Tibial nerve (tissue), 4 donors: ENCODE data around the gene EPSTI1. TPM values are rescaled to one million over a fixed set of nuclear protein-coding genes. Genes with fewer than 3 reads are reported as not detected.

Source experiments
- DNase-seq, 2 donors: peaks; one replicate each; pipeline ENCODE4 v3.0.0-alpha.2; 2019; ENCODE audit warnings: low spot score in 2 of 2
- H3K27ac ChIP-seq, 4 donors: fragments of 200-600 bp; sonication (generic) in 3 of 4; one replicate each; pipeline ENCODE4 v1.5.1; 2017 to 2019; ENCODE audit warnings: mild to moderate bottlenecking in 1 of 4
- H3K27me3 ChIP-seq, 2 donors: fragments of 200-600 bp; sonication (generic) in 1 of 2; one replicate each; pipeline versions ENCODE4 v1.5.1 to v1.6.0; 2017 to 2019
- H3K36me3 ChIP-seq, 3 donors: fragments of 200-600 bp; sonication (generic); one replicate each; pipeline ENCODE4 v1.5.1; 2018 to 2019
- H3K4me1 ChIP-seq, 4 donors: fragments of 200-600 bp; sonication (generic) in 3 of 4; one replicate each; pipeline ENCODE4 v1.5.1; 2017 to 2019
- H3K4me3 ChIP-seq, 4 donors: fragments of 200-600 bp; sonication (generic) in 3 of 4; one replicate each; pipeline ENCODE4 v1.5.1; 2017 to 2019; ENCODE audit warnings: mild to moderate bottlenecking in 1 of 4, moderate library complexity in 1 of 4
- H3K9me3 ChIP-seq, 4 donors: fragments of 200-600 bp; sonication (generic) in 3 of 4; one replicate each; pipeline ENCODE4 v1.5.1; 2017 to 2019
- CTCF ChIP-seq, 5 experiments: fragments of 200-600 bp in 3 of 5; fragments of 450-650 bp in 2 of 5; sonication (generic) in 3 of 5; IDR thresholded peaks; one replicate each; pipeline ENCODE4 v1.5.1; 2016 to 2019; ENCODE audit warnings: antibody characterized with exemption in 5 of 5, mild to moderate bottlenecking in 3 of 5, moderate library complexity in 2 of 5
- EP300 ChIP-seq, 2 donors: sonication (generic); formaldehyde crosslinking; IDR thresholded peaks; one replicate each; pipeline ENCODE4 v1.6.1; 2017; ENCODE audit warnings: antibody characterized with exemption in 2 of 2, mild to moderate bottlenecking in 1 of 2
- POLR2A ChIP-seq, 2 donors: fragments of 450-650 bp; IDR thresholded peaks; one replicate each; pipeline ENCODE4 v1.6.1; 2017; ENCODE audit warnings: antibody characterized with exemption in 2 of 2, mild to moderate bottlenecking in 2 of 2, moderate library complexity in 2 of 2
- WGBS, 2 donors: methylation state at CpG; one replicate each; pipeline ENCODE4 v1.1.5; 2018; 5-methylcytosine and 5-hydroxymethylcytosine counted together
- total RNA-seq, 4 donors: library from RNA; depleted of rRNA; stranded (reverse); fragments of >200 nt; gene quantifications; one replicate each; pipeline ENCODE4 v1.1.0, GENCODE V29; 2016

EPSTI1 gene
- total RNA-seq, 4 donors from 2014 or later = 1.4 to 16.8 (median 3.3) TPM

DNA sequence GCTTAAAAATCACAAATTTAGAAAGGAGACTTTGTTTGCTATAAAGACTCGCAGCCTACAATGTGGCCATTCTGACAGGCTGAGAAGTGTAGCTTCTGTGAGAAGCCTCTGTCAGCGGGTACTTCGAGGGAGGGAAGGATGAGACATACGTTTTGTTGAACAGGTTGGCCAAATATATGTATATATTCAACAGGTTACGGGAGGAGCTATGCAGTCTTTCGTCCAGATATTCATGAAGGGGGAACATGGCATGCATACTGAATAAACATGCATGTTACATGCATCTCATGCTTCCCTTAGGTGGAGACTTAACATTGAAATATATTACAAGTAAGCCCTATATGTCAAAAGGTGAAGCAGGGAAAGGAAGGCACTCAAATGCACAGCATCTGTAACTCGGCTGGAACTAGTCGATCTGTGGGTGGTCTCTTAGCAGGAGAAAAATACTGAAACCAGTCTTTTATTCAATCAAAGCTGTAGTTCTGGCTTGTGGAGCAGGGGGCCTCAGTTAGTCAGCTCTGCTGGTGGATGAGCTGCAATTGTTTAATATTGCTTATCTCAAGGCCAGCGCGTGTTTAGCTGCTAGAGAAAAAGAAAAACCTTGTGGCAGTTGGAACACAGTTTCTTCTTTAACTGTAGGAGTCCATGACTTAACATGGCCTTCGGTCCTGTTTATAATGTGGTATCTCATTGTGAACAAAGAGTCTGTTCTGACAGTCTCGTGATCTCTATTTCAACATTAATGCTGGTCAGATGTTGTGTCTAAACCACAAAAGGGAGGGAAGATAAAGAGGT, 116.4 kb downstream of the EPSTI1 start:
- H3K36me3 ChIP-seq = no peaks in the 10 kb centered on the region
- peaks cover 0 to 9% (median 0%) of the 10 kb centered on the region in 4 donors for H3K4me1 ChIP-seq
- H3K27ac ChIP-seq = no peak overlapping the region
- no peak overlapping the region for H3K4me3 ChIP-seq
- H3K9me3 ChIP-seq = no peaks in the 10 kb centered on the region
- DNase-seq = no peak
- WGBS, 2 donors = 36 to 38% methylated on average over 12 of the region's 12 CpGs
- TF ChIP-seq POLR2A (IDR thresholded peaks at IDR 0.05) (no peak), CTCF (IDR thresholded peaks at IDR 0.05) (peak in 1 of 5 experiments; percentile 11)
- H3K27me3 ChIP-seq = no peaks in the 10 kb centered on the region

- Histone ChIP-seq H3K9me3 (no peaks in the 10 kb centered on the region), H3K4me3 (no peak overlapping the region), H3K27me3 (no peaks in the 10 kb centered on the region), H3K36me3 (no peaks in the 10 kb centered on the region), H3K27ac (no peak overlapping the region), H3K4me1 (peaks cover 0 to 9% (median 0%) of the 10 kb centered on the region in 4 donors)
- DNase-seq = no peak
- 65 to 82% methylated on average over 2 of the region's 2 CpGs for WGBS, 2 donors
- no peak for TF ChIP-seq EP300 (IDR thresholded peaks at IDR 0.05)
- no peak for TF ChIP-seq POLR2A (IDR thresholded peaks at IDR 0.05)
- no peak for TF ChIP-seq CTCF (IDR thresholded peaks at IDR 0.05)
Measured at GRCh38 chr13:42874221-42874620, 117.8 kb downstream of the EPSTI1 start.

DNA sequence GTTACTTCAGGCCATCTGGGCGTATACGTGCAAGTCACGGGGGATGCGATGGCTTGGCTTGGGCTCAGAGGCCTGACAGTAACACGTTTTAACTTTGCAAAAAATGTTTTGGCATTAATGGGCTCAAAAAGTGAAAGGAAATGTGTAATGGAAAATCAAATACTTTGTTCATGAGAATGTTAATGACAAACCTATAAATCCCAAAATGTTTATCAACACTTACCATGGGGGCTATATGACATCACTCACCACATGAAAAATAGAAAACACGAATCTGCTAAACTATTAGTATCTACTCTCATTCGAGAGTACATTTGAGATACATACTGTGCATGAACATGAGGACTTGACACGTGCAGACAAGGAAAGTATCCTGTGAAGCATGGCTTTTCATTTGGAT, 119.0 kb downstream of the EPSTI1 start:
- no peak overlapping the region for H3K27ac ChIP-seq
- H3K36me3 ChIP-seq = no peaks in the 10 kb centered on the region
- H3K9me3 ChIP-seq = no peaks in the 10 kb centered on the region
- no peak for DNase-seq
- H3K27me3 ChIP-seq = no peaks in the 10 kb centered on the region
- 84% methylated on average over 8 of the region's 8 CpGs for WGBS, 2 donors
- no peak overlapping the region for H3K4me3 ChIP-seq
- H3K4me1 ChIP-seq = peaks cover 0 to 9% (median 0%) of the 10 kb centered on the region in 4 donors
- TF ChIP-seq POLR2A (IDR thresholded peaks at IDR 0.05) (no peak), CTCF (IDR thresholded peaks at IDR 0.05) (no peak), EP300 (IDR thresholded peaks at IDR 0.05) (no peak)

- H3K4me1 ChIP-seq = no peaks in the 10 kb centered on the region
- WGBS, 2 donors = 85 to 94% methylated on average over 4 of the region's 4 CpGs
- DNase-seq = no peak
- no peak for TF ChIP-seq CTCF (IDR thresholded peaks at IDR 0.05)
- H3K27ac ChIP-seq = no peak overlapping the region
- H3K4me3 ChIP-seq = no peak overlapping the region
- no peaks in the 10 kb centered on the region for H3K27me3 ChIP-seq
- no peaks in the 10 kb centered on the region for H3K9me3 ChIP-seq
- no peaks in the 10 kb centered on the region for H3K36me3 ChIP-seq
Measured at GRCh38 chr13:42867232-42867631, 124.8 kb downstream of the EPSTI1 start.

DNA sequence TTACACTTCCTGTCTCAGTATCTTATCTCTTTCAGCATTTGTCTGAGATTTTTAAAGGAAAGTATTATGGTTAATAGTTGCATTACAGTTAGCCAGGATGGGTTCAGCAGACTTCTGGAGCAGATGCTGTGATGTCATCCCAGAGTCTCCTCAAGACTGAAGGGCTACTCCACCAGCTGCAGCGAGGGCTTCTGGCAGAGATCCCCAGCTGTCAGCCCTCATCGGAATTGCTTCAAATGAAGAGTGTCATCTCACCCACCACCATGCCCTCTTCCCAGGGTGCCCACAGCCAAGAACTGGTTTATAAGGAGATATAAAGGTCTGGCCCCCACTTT, 126.3 kb downstream of the EPSTI1 start:
- Histone ChIP-seq H3K9me3 (no peaks in the 10 kb centered on the region), H3K4me1 (no peaks in the 10 kb centered on the region), H3K4me3 (no peak overlapping the region), H3K27ac (no peak overlapping the region), H3K36me3 (no peaks in the 10 kb centered on the region), H3K27me3 (no peaks in the 10 kb centered on the region)
- TF ChIP-seq EP300 (IDR thresholded peaks at IDR 0.05) = no peak
- DNase-seq = no peak
- 69 to 83% methylated on average over 2 of the region's 2 CpGs for WGBS, 2 donors
